ENCODE data around the gene QRFP. TPM values are rescaled to one million over a fixed set of nuclear protein-coding genes. Genes with fewer than 3 reads are reported as not detected.

The QRFP gene
- total and polyA plus RNA-seq, 9 donors: not detected

GRCh38 chr9:130937146-130938076 lies 40.8 kb upstream of the QRFP start:
- no peak for DNase-seq
- no peak overlapping the region for H3K27ac ChIP-seq
- intact Hi-C loops (cut with DNase I): loop anchor here in 3 of 4 donors (5.0 to 10.0 kb wide), 5 partner anchors 63 to 525 kb away; no protein-coding TSS in a partner anchor
- TF ChIP-seq EP300 (IDR thresholded peaks at IDR 0.05) (no peak), CTCF (IDR thresholded peaks at IDR 0.05) (no peak), POLR2A (IDR thresholded peaks at IDR 0.05) (no peak)
- H3K27me3 ChIP-seq: peaks cover 12% of the 10 kb centered on the region
- no peaks in the 10 kb centered on the region for H3K36me3 ChIP-seq
- H3K9me3 ChIP-seq: no peaks in the 10 kb centered on the region
- peaks cover 6% of the 10 kb centered on the region for H3K4me1 ChIP-seq (ENCODE audit: insufficient read depth)
- H3K4me3 ChIP-seq: no peak overlapping the region
- WGBS, 3 donors: 60 to 61% (median 61%) methylated on average over 23 of the region's 23 CpGs

GRCh38 chr9:130936285-130937117 lies 39.9 kb upstream of the QRFP start:
- TF ChIP-seq POLR2A (IDR thresholded peaks at IDR 0.05) (no peak), CTCF (IDR thresholded peaks at IDR 0.05) (no peak), EP300 (IDR thresholded peaks at IDR 0.05) (no peak)
- no peak overlapping the region for H3K27ac ChIP-seq
- H3K36me3 ChIP-seq: no peaks in the 10 kb centered on the region
- no peaks in the 10 kb centered on the region for H3K9me3 ChIP-seq
- WGBS, 3 donors: 19 to 25% (median 22%) methylated on average over 12 of the region's 12 CpGs
- H3K4me3 ChIP-seq: no peak overlapping the region
- peaks cover 12% of the 10 kb centered on the region for H3K27me3 ChIP-seq
- DNase-seq: peak in 4 of 5 donors; percentile 49 to 77 (median 61)
- peaks cover 6% of the 10 kb centered on the region for H3K4me1 ChIP-seq (ENCODE audit: insufficient read depth)
- intact Hi-C loops (cut with DNase I): loop anchor here in 3 of 4 donors (5.0 to 10.0 kb wide), 5 partner anchors 62 to 524 kb away; no protein-coding TSS in a partner anchor

GRCh38 chr9:130935648-130936271 lies 39.1 kb upstream of the QRFP start:
- peaks cover 6% of the 10 kb centered on the region for H3K4me1 ChIP-seq (ENCODE audit: insufficient read depth)
- peak in 1 of 5 donors; percentile 15 for DNase-seq
- no peak for TF ChIP-seq EP300 (IDR thresholded peaks at IDR 0.05)
- TF ChIP-seq CTCF (IDR thresholded peaks at IDR 0.05): no peak
- no peak for TF ChIP-seq POLR2A (IDR thresholded peaks at IDR 0.05)
- no peaks in the 10 kb centered on the region for H3K36me3 ChIP-seq
- no peak overlapping the region for H3K4me3 ChIP-seq
- no peak overlapping the region for H3K27ac ChIP-seq
- peaks cover 12% of the 10 kb centered on the region for H3K27me3 ChIP-seq
- intact Hi-C loops (cut with DNase I): loop anchor here in 3 of 4 donors (5.0 to 10.0 kb wide), 5 partner anchors 61 to 523 kb away; no protein-coding TSS in a partner anchor
- 73 to 77% (median 74%) methylated on average over 13 of the region's 13 CpGs for WGBS, 3 donors
- H3K9me3 ChIP-seq: no peaks in the 10 kb centered on the region

All from ovary (tissue), 9 donors.